DMS 273 treated with DMSO at 0.1 percent for 48 hours (cell line): Measurements from ENCODE around the gene AMIGO3.

Experiments used
- DNase-seq: peaks from one replicate; lab custom pipeline; 2025; lab: John Stamatoyannopoulos, UW

Gene AMIGO3

DNA sequence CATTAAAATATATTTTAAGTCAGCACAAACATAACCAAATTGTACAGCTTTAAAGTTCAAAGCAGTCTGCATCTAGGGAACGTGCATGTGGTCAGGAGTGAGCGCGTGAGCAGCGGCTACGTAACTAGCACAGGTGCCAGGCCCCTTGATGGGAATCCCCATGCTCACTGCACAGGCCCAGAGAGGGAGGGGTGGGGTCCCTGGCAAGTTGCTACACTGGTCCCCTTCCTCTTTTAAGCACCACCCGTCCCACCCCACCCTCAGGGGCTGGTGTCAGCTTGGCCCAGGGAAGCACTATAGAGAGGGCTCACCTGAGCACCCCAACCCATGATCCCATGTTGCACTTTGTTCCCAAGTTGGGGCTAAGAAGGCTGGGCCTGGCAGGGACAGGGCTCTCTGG is 5.1 kb upstream of the AMIGO3 start:
- no peak for DNase-seq

DNA sequence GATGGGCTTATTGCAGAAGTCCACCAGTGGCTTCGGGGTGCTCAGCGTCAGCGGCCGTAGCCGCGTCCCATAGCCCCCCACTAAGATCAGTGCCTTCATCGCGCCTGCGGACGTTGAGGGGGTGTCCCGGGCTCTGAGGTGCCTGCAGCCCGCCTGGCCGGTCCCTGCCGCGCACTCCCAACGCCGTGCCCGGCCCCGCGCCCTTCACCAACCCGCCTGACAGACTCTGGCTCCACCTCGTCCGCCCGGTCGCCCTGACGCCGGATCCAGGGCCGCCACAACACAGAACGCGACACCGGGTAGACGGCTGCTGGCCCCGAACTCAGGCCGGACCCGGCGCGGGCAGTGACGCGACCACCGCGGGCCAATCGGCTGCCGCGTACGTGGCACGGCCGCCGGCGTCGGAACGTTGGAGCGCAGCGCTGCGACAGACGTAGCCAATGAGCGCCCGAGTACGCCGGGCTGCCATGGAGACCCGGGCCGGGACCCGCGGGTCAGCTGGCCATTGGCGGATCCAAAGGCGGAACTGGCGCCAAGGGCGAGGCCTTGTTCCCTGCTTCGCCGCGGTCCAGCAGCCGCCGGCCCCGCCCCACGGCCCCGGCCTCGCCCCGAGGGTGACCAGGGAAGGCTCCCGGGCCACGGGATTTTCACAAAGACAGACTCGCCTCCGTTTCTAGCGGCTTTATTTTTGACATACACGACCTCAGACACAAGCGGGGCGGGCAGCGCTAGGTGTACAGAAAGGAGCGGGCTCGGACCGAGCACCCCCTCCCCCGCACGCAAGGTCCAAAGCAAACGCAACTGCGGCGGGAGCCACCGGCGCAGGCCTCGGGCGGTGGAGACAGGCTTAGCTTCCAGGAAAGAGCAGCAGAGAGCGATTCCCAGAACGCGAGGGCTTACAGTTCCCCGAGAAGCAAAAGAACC is 4.4 kb upstream of the AMIGO3 start, which contains the start of gene GMPPB:
Gene GMPPB, minus strand, starts transcription at position 324 of the 924 bp plus-strand sequence. Its CDS starts 225 bp downstream, at position 99.
- DNase-seq = peak; percentile 79

DNA sequence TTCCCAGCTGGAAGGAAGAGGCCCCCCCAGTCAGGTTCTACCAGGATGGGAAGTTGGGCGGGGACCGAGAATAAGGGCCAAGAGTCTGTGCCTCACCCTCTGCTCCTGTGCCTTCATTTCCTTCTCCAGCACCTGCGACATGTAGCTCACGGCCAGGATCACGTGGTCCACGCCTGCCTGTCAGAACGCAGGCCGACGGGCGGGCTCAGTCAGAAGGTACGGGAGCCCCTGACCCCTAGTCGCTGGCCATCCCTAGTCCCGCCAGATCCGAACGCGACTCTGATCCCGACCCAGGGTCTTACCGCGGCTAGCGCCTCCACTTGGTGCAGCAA is 3.8 kb upstream of the AMIGO3 start:
- DNase-seq = no peak

DNA sequence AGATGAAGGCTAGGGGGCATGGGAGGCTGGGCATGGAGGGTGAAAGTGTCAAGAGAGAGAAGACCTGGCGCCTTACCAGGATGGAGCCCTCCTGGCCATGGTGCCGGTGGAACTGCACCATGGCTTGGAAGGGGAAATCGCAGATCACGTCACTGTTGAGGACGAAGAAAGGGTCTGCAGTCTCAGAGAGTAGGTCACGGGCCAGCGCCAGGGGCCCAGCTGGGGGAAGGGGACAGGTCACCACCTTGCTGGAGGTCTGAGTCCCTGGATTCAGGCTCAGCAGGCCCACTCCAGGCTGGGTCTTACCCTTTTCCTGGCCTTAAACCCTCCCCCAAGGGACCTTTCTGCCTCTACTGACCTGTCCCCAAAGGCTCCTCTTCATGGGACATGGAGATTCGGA is 3.4 kb upstream of the AMIGO3 start:
- no peak for DNase-seq

DNA sequence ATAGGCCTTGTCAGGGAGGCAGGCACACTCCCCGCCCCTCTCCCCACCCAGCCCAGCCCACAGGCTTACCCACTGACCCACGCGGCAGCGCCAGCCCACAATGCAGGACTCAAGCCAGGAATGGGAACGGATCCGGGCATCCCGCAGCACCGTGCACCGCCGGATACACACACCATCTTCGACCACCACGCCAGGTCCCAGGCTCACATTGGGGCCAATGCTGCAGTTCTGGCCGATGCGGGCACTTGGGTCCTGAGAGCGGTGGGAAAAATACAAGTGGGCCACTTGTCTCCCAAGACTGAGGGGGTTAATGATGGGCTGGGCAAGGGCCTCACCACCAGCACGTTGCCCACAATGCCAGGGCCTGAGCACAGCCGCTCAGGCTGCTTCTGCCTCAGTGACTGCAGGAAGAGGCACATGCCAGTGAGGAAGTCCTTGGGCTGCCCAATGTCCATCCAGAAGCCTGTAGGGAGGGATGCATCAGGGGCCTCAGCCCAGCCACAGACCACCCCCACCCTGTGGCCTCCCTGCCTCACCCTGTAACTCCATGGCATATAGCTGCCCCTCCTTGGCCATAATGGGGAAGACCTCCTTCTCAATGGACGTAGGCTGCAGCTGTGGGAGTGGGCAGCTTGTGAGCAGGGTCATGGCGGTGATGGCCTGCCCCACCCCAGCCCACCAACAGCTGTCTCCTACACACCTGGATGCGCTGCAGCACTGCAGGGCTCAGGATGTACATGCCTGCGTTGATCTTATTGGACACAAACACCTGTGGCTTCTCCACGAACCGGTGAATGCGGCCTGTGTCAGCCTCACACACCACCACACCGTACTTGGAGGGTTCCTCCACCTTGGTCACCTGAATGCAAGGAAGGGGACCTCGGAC is 2.7 kb upstream of the AMIGO3 start:
- no peak for DNase-seq

DNA sequence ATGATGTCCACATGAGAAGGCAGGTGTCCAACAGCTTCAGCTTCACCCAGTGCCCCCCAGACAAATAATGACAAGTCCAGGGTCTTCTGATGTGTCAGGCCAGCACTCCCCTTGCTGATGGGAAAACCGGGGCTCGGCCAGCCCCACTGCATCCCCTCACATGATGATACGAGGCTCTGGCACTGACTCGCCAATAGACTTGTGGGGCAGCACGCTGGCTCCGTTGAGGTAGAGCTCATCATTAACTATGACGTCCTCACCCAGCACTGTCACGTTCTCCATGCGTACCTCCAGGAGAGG is 2.1 kb upstream of the AMIGO3 start:
- no peak for DNase-seq

DNA sequence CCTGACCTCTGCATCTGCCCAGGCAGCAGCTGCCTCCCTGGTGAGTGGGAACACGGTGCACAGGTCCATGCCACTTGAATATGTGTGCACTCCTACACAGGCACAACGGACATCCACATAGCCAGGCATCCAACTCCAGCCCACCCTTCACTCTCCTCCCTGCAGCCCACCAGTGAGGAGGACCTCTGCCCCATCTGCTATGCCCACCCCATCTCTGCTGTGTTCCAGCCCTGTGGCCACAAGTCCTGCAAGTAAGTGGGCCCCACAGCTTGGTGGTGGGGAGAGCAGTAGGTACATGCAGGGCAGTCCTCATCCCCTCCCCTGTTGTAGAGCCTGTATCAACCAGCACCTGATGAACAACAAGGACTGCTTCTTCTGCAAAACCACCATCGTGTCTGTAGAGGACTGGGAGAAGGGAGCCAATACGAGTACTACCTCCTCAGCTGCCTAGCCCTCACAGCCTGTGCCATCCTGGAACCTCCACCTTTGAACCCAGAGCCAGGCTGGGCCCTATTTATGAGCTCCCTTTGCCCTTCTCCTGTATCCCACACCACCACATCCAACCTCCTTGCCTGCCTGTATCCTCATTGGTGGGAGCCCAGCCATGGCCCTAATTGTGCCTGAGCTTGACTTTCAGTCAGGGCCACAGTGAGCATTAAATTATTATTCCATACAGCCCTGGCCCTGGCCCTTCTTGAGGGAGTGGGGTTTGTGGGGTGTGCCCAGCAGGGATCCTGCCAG is 1.5 kb upstream of the AMIGO3 start:
- no peak for DNase-seq

DNA sequence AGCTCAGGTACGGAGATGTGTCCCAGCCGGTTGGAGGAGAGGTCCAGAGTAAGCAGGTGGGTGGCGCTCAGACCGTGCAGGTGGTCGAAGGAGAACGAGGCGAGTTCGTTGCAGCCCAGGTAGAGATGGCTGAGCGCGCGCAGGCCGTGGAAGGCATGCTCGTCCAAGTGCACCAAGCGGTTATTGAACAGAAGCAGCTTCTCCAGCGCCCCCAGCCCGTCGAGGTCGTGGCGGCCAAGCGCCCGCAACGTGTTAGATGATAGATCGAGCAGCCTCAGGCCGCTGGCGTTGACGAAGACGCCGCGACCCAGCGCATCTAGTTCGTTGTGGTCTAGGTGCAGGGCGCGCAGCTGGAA is 648 bp downstream of the AMIGO3 start:
- DNase-seq = no peak

DNA sequence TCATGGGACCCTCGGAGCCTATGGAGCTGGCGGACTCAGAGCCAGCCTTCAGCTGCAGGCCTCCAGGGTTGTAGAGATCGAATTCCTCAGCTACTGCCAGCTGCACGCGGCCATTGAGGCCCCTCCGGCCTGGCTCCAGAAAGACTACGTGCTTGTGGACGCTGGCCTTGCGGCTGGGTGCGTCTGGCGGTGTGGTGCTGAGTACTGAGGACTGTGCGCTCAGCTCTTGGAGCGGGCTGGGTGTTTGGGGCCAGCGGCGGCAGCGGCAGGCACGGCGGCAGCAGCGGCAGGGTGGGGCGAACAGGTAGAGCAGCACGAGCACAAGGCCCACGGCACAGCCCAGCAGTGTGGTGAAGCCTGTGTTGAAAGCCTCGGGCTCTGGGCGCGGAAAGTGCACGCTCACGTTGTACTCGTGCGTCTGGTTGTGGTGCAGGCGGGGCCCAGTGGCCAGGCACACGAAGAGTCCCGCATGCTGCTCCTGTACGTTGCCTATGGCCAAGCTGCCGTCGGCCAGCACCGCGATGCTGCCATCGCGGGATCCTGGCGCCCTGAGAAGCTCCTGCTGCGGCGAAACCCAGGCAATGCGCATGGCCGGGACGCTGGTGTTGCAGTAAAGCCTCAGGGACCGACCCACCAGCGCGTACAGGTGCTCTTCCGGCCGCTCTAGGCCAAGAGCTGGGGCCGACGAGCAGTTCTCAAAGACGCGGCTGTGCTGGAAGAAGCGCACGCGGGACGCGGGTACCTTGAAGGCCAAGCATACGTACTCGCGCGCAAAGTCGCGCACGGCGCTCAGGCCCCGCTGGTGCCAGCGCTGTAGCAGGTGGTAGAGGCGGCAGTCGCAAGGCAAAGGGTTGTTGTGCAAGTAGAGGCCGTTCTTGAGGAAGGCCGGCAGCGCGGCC is 1.3 kb downstream of the AMIGO3 start:
- no peak for DNase-seq

DNA sequence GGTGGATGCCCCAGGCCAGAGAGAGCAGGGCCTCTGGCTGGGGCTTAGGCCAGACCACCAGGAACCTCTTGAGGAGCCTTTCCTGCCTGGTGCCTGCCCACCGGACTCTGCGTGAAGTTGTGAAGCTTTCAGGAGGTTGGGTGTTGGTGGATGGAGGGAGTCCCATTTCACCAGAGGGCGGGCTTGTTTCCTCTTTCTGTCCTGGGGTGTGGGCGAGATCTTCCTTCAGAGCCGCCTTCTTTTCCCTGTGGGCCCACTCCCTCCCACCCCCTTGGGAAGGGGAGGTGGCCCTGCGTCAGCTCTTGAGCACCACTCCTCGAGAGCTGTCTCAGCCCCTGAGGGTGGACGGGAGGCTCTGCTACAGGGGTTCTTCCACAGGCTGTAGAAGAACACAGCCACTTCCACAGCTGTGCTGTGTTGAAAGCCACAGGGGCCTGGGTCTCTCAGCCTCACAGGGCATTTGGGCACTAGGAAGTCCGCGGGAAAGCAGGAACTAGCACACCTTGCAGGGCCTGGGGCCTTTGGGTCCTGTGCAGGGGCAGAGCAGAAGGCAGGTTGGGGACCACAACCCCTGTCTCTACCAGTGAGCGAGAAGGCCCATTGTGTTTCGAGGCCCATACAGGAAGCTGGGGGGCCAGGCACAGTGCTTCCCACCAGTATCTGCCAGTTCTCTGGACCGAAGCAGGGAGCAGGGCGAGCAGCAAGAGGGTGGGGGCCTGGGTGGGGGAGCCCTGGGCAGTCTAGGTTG is 2.1 kb downstream of the AMIGO3 start:
- DNase-seq = no peak

DNA sequence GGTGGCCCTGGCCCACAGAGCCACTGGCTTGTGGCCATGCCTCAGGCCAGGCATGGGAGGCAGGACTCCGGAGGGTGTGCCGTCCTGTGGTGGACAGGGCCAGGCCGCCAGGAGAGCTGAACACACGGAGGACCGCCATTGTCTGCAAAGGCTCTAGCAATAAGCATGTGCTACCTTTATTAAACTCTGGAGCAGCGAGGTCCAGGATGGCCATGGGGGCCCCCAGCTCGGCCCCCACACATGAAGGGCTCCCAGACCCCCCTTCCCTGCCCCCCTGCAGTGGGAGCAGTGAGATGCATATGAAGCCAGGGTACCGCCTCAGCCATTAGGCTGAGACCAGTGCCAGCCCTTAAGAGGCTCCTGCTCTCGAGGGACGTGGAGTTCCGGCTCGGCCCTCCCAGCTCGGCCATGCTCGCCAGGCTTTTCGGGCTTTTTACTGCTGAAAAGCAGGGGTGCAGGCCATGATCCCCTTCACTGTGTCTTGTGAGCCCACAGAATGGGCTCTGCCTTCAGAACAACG is 2.7 kb downstream of the AMIGO3 start:
- DNase-seq = no peak

DNA sequence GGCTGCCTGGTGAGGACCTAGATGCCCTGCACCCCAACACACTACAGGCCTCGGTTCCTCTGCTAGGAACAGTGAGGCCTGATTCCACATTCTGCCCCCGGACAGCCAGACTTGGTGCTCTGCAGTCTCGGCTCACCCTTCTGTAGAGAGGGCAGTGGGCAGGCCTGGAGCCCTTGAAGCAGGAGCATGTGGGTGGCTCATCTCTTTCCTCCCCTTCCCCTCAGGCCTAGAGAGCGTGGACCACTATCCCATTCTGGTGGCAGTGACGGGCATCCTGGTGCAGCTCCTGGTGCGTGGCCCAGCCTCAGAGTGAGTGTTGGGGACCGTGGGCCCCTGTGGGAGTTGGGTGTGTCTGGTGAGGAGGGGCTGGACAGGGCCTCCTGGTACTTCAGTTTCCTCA is 3.3 kb downstream of the AMIGO3 start:
- DNase-seq = no peak

DNA sequence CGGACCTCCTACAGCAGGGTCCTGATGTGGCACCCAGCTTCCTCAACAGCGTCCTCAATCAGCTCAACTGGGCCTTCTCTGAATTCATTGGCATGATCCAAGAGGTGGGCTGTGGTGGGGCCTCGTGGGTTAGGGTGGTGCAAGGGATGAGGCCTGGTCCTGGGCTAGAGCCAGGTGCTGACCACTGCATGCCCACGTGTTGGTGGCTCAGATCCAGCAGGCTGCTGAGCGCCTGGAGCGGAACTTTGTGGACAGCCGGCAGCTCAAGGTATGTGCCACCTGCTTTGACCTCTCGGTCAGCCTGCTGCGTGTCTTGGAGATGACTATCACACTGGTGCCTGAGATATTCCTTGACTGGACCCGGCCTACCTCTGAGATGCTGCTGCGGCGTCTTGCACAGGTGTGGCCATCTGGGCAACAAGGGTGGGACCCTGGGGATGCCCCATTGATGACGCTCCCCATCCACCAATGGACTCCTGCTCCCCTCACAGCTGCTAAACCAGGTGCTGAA is 3.8 kb downstream of the AMIGO3 start:
- no peak for DNase-seq

DNA sequence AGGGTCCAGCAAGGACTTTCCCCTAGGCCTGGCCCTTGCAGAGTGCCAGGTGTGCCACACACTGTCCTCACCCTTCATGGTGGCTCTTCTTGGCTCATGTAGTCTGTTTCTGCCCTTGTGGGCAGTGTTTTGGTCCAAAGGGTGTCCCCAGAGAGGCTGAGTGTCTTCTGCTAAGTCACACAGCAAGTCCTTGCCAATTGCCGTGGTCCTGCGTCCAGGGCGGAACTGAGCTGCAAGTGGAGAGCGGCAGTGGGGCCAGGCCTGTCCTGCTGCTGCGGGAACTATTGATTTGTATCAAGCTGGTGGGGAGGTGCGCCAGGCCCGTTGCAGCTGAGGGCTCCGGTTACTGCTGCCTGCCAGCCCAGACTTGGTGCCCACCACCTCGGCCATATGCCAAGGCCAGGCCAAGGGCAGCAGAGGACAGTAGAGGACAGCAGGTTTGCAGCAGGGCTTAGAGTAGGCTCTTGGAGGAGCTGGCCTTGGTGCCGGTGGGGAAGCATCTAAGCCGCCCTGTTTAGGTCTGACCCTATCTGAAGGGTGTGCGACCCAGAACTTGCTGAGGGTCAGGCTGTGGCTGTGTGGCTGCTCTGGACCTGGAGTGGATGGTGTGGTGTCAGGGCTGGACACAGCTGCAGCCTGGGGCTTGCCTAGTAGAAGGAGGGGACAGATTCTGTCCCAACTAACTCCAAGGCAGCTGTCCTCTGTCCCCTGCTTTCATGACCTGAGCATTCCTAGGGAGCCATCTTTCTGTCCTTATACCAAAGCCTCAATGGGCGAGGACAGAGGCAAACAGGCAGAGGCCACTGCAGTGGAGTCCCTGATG is 4.5 kb downstream of the AMIGO3 start:
- no peak for DNase-seq

DNA sequence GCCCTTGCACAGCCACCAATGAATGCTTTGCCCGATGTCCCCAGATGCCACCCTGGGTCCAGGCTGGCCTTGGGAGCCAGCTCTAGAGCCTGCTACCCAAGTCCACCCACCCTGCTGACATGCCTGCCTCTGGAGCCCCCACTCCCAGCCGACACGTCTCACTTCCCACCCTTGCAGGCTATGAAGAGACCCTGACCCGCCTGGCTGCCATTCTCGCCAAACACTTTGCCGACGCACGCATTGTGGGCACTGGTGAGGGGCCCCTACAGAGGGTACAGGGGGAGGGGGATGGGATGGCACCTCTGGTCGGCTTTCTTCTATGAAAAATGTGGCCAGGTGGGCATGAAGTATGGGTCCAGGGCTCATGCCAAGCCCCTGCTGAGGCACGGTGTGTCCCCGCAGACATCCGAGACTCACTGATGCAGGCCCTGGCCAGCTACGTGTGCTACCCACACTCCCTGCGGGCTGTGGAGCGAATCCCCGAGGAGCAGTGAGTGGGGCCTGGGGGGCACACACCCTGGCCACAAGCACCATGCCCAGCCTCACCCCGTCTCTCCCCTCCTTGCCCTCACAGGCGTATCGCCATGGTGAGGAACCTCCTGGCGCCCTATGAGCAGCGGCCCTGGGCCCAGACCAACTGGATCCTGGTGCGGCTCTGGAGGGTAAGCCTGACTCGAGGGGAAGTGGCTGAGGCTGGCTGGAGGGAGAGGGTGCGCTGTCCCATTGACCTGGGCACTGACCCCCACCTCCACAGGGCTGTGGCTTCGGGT is 6.0 kb downstream of the AMIGO3 start:
- DNase-seq = no peak

DNA sequence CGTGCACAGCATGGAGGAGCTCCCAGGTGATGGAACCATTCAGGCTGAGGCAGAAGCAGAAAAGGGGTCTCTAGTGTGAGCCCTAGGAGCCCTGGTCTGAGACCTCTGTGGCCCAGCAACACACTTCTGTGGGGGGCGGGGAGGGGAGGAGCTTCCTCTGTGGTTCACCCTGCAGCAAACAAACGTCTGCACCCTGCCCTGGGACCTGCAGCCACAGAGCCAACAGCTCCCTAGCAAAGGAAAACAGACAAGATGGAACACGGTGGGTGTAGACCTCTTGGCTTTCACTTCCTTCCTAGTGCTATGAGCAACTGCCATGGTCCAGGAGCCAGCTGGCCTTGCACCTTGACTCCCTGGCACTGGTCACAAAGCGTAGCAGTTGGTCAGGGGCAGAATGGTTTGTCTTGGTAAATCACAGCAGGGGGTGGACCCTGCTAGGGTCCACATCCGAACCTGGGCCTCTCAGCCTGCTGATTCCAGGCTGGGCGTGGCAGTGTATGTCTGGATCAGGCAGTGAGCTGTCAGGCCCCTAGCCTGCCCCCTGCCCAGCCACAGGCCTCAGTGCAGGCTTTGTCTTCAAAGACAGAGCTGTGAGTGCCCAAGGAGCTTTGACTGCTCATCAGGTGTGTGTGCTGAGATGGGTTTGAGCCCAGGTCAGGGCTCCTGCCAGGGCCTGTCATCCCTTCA is 6.7 kb downstream of the AMIGO3 start:
- DNase-seq = no peak

DNA sequence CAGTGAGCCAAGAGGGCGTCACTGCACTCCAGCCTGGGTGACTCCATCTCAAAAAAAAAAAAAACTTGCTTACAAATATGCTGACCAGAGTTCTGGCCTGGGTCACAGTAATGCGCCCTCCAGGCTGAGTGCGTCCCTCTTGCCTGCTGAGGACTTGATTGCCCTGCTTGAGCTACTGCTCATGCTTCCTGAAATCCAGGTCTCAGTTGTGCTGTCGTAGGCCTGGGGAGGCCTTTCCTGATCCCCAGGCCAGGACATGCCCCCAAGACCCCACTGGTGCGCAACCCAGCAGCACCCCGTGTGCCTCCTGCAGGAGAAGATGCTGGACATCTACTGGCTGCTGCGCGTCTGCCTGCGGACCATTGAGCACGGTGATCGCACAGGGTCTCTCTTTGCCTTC is 7.3 kb downstream of the AMIGO3 start:
- no peak for DNase-seq

DNA sequence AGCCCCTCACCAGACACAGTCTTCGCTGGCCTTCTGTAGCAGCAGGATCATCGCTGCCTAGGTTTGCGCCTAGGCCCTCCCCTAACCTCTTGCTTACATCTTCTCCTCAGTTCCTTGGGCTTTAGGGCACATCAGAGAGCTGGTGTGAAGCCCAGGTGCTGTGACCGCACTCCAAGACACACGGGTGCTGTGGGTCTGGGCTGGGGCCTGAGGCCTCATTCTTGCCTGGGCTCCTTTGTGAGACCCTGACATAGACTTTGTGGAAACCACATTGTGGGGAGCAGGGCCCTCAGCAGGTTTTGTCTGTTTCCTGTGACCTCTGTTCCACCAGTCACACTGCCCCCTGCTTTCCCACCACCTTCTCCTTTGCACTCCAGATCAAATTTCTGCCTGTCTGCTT is 8.0 kb downstream of the AMIGO3 start:
- DNase-seq = no peak
